Endothelial cell (in vitro differentiated cells): ENCODE measurements around the gene PIGC. TPM values are rescaled to one million over a fixed set of nuclear protein-coding genes. Genes with fewer than 3 reads are reported as not detected.

Experiments
- DNase-seq: peaks from one replicate; pipeline ENCODE4 v3.0.0; 2021; ENCODE audit warnings: low spot score
- H3K27ac Mint-ChIP-seq: one replicate; pipeline ENCODE4 v1.8.0; 2021; ENCODE audit warnings: mixed read lengths, inconsistent platforms; ENCODE audit not compliant: unreplicated experiment
- H3K27me3 Mint-ChIP-seq: one replicate; pipeline ENCODE4 v1.8.0; 2021; ENCODE audit warnings: mild to moderate bottlenecking, moderate library complexity, mixed read lengths, inconsistent platforms; ENCODE audit not compliant: unreplicated experiment
- H3K36me3 Mint-ChIP-seq: one replicate; pipeline ENCODE4 v1.8.0; 2021; ENCODE audit warnings: mild to moderate bottlenecking, low read depth, mixed read lengths, inconsistent platforms; ENCODE audit not compliant: unreplicated experiment
- H3K4me1 Mint-ChIP-seq: one replicate; pipeline ENCODE4 v1.8.0; 2021; ENCODE audit warnings: mild to moderate bottlenecking, mixed read lengths, inconsistent platforms; ENCODE audit not compliant: unreplicated experiment
- H3K4me3 Mint-ChIP-seq: one replicate; pipeline ENCODE4 v1.8.0; 2021; ENCODE audit warnings: mild to moderate bottlenecking, mixed read lengths, inconsistent platforms; ENCODE audit not compliant: unreplicated experiment
- H3K9me3 Mint-ChIP-seq: one replicate; pipeline ENCODE4 v1.8.0; 2021; ENCODE audit warnings: mixed read lengths, inconsistent platforms; ENCODE audit not compliant: unreplicated experiment
- total RNA-seq: library from RNA; stranded (reverse); fragmentation: NEBNext Ultra II Directional; extraction: Animal tissue kit (Norgen Biotek cat#: 25700); gene quantifications from one replicate; pipeline ENCODE4 v1.2.1, GENCODE V29; 2021; ENCODE audit not compliant: unreplicated experiment
- TF ChIP-seq, protein P1 (sequence below): fragments of 200-600 bp; sonication (generic); IDR thresholded peaks from one replicate; pipeline ENCODE4 v1.5.0; 2021; ENCODE audit warnings: antibody characterized with exemption; ENCODE audit not compliant: unreplicated experiment

The PIGC gene
- total RNA-seq, 1 donor from 2014 or later, result 23.7 TPM

DNA sequence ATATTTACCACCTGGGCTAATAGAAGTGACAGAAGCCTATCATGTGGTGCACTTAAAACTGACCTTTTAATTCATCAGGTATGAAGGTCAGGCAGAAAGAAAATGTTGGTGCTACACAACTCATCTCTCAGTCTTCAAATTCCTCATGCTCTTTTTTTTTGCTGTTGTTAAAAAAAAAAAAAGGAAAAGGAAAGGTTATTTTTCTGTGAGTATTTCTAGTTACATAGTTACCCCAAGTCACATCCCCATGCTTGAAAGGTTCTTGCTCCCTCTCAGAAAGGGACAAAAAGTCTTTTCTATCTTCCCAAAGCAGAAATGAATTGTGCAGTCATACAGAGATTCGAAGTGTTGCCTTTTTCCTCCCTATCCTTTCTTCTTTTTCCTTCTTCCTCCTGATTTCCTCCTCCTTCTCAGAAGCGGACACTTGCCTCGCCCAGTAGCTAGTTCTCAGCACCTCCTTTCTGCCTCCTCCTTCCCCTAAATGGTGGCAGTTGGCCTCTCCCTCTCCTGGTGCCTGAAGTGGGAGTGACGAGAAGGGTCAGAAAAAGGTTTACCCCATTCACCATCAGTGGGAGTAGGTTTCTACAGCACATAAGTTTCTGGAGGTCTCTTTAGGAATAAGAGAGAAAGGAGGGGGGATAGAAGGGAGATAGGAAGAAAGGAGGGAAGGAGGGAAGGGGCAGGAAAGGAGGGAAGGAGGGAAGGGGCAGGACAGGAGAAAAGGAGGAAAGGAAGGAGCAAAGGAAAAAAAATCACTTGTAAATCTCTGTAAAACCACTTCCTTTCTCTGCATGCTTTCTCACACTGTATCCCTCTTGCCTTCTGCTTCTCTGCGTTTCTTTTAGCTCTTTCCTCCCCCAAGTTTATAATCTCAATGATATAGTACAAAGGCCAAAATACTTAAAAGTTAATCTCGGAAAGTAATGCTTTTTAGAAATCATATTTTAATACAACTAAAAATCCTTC, 43.8 kb downstream of the PIGC start:
- TF ChIP-seq, protein P1, sequence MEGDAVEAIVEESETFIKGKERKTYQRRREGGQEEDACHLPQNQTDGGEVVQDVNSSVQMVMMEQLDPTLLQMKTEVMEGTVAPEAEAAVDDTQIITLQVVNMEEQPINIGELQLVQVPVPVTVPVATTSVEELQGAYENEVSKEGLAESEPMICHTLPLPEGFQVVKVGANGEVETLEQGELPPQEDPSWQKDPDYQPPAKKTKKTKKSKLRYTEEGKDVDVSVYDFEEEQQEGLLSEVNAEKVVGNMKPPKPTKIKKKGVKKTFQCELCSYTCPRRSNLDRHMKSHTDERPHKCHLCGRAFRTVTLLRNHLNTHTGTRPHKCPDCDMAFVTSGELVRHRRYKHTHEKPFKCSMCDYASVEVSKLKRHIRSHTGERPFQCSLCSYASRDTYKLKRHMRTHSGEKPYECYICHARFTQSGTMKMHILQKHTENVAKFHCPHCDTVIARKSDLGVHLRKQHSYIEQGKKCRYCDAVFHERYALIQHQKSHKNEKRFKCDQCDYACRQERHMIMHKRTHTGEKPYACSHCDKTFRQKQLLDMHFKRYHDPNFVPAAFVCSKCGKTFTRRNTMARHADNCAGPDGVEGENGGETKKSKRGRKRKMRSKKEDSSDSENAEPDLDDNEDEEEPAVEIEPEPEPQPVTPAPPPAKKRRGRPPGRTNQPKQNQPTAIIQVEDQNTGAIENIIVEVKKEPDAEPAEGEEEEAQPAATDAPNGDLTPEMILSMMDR, result peak; percentile 7
- peak overlapping the region; percentile 64 for H3K27ac Mint-ChIP-seq
- peaks cover 40% of the 10 kb centered on the region for H3K4me1 Mint-ChIP-seq
- no peaks in the 10 kb centered on the region for H3K36me3 Mint-ChIP-seq
- H3K9me3 Mint-ChIP-seq, result no peaks in the 10 kb centered on the region
- DNase-seq, result peak; percentile 14
- no peak overlapping the region for H3K4me3 Mint-ChIP-seq
- H3K27me3 Mint-ChIP-seq, result no peaks in the 10 kb centered on the region

GRCh38 chr1:172398970-172399755, 44.7 kb downstream of the PIGC start:
- Mint-ChIP-seq H3K36me3 (no peaks in the 10 kb centered on the region), H3K4me1 (peaks cover 48% of the 10 kb centered on the region), H3K9me3 (no peaks in the 10 kb centered on the region), H3K27me3 (no peaks in the 10 kb centered on the region), H3K4me3 (no peak overlapping the region), H3K27ac (peak overlapping the region; percentile 64)
- no peak for DNase-seq
- TF ChIP-seq, protein P1, result peak; percentile 63

DNA sequence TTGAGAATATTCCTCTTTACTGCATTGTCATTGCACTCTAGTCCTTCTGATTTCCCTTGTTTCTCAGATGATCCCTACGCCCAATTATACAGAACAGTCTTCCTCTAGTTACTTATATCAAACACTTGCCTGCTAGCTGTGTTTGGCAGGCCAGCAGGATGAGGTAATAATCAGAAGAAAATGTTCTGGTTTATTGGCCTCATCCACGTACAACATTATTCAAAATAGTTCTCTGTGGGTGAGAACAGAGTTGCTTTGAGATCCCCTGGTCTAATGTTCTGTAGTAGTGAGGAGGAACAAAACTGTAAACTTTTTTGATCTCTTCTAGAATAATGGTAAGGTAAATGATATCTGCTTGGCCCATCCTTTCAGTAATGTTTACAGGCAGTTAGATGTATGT, 45.7 kb downstream of the PIGC start:
- peak overlapping the region; percentile 64 for H3K27ac Mint-ChIP-seq
- peaks cover 53% of the 10 kb centered on the region for H3K4me1 Mint-ChIP-seq
- no peaks in the 10 kb centered on the region for H3K36me3 Mint-ChIP-seq
- no peaks in the 10 kb centered on the region for H3K9me3 Mint-ChIP-seq
- H3K27me3 Mint-ChIP-seq, result no peaks in the 10 kb centered on the region
- DNase-seq, result no peak
- TF ChIP-seq, protein P1, result no peak
- no peak overlapping the region for H3K4me3 Mint-ChIP-seq

GRCh38 chr1:172397633-172398032, 46.2 kb downstream of the PIGC start:
- H3K4me3 Mint-ChIP-seq, result no peak overlapping the region
- H3K4me1 Mint-ChIP-seq, result peaks cover 53% of the 10 kb centered on the region
- DNase-seq, result no peak
- H3K9me3 Mint-ChIP-seq, result no peaks in the 10 kb centered on the region
- TF ChIP-seq, protein P1, result no peak
- H3K36me3 Mint-ChIP-seq, result no peaks in the 10 kb centered on the region
- H3K27me3 Mint-ChIP-seq, result no peaks in the 10 kb centered on the region
- H3K27ac Mint-ChIP-seq, result no peak overlapping the region

- H3K9me3 Mint-ChIP-seq, result no peaks in the 10 kb centered on the region
- TF ChIP-seq, protein P1, result no peak
- H3K4me3 Mint-ChIP-seq, result no peak overlapping the region
- no peak overlapping the region for H3K27ac Mint-ChIP-seq
- DNase-seq, result no peak
- H3K4me1 Mint-ChIP-seq, result peaks cover 53% of the 10 kb centered on the region
- no peaks in the 10 kb centered on the region for H3K36me3 Mint-ChIP-seq
- no peaks in the 10 kb centered on the region for H3K27me3 Mint-ChIP-seq
Observed at GRCh38 chr1:172397221-172397620, 46.6 kb downstream of the PIGC start.
